Trophoblast cell (in vitro differentiated cells and primary cell): Measurements from ENCODE around the gene SORD.
"Not testable (repeated sequence)": the region's sequence is repeated elsewhere in the genome, so short reads cannot be mapped to it uniquely, and the experiment has no call there.

Experiments
- DNase-seq, 2 donors: peaks; one replicate each; pipeline ENCODE4 v3.0.0-alpha.2; 2016
- H2AFZ ChIP-seq: 2 replicates; pipeline ENCODE4 v1.6.1; 2013; ENCODE audit warnings: low read length, moderate library complexity, mild to moderate bottlenecking; ENCODE audit not compliant: insufficient read depth, poor library complexity
- H2AK5ac ChIP-seq: 2 replicates; pipeline ENCODE4 v1.6.1; 2013; ENCODE audit warnings: mild to moderate bottlenecking, low read length
- H2BK120ac ChIP-seq: 2 replicates; pipeline ENCODE4 v1.6.1; 2013; ENCODE audit warnings: low read length, mild to moderate bottlenecking, moderate library complexity; ENCODE audit not compliant: insufficient read depth, poor library complexity
- H2BK12ac ChIP-seq: 2 replicates; pipeline ENCODE4 v1.6.1; 2013; ENCODE audit warnings: mild to moderate bottlenecking, low read length, moderate library complexity
- H2BK5ac ChIP-seq: 2 replicates; pipeline ENCODE4 v1.6.1; 2013; ENCODE audit warnings: low read length, low read depth, moderate library complexity, mild to moderate bottlenecking; ENCODE audit not compliant: poor library complexity
- H3K14ac ChIP-seq: 2 replicates; pipeline ENCODE4 v1.6.1; 2013; ENCODE audit warnings: mild to moderate bottlenecking, low read length
- H3K18ac ChIP-seq: 2 replicates; pipeline ENCODE4 v1.6.1; 2013; ENCODE audit warnings: mild to moderate bottlenecking, low read length
- H3K23ac ChIP-seq: 2 replicates; pipeline ENCODE4 v1.6.1; 2013; ENCODE audit warnings: low read length
- H3K27ac ChIP-seq: 2 replicates; pipeline ENCODE4 v1.5.1; 2013; ENCODE audit warnings: low read depth, mild to moderate bottlenecking, inconsistent platforms, low read length, moderate library complexity
- H3K27me3 ChIP-seq: 2 replicates; pipeline ENCODE4 v1.6.1; 2013; ENCODE audit warnings: inconsistent platforms, mild to moderate bottlenecking, low read length, moderate library complexity; ENCODE audit not compliant: insufficient read depth
- H3K36me3 ChIP-seq, 2 experiments: 1 replicate in 1 of 2; 2 replicates in 1 of 2; pipeline ENCODE4 v1.6.1; 2013; ENCODE audit warnings: low read length in 2 of 2, mild to moderate bottlenecking in 2 of 2, moderate library complexity in 1 of 2; ENCODE audit not compliant: insufficient read depth in 2 of 2, control insufficient read depth in 1 of 2
- H3K4ac ChIP-seq: 2 replicates; pipeline ENCODE4 v1.6.1; 2013; ENCODE audit warnings: low read depth, mild to moderate bottlenecking, low read length, moderate library complexity
- H3K4me1 ChIP-seq, 2 experiments: 1 replicate in 1 of 2; 2 replicates in 1 of 2; pipeline ENCODE4 v1.6.1; 2013; ENCODE audit warnings: low read length in 2 of 2, mild to moderate bottlenecking in 2 of 2, moderate library complexity in 1 of 2; ENCODE audit not compliant: insufficient read depth in 2 of 2, control insufficient read depth in 1 of 2
- H3K4me2 ChIP-seq: 2 replicates; pipeline ENCODE4 v1.6.1; 2013; ENCODE audit warnings: inconsistent platforms, mild to moderate bottlenecking, low read length, moderate library complexity
- H3K4me3 ChIP-seq: 2 replicates; pipeline ENCODE4 v1.5.1; 2013; ENCODE audit warnings: mild to moderate bottlenecking, low read depth, low read length, inconsistent platforms
- H3K79me1 ChIP-seq: one replicate; pipeline ENCODE4 v1.6.1; 2013; ENCODE audit warnings: low read length
- H3K79me2 ChIP-seq: 2 replicates; pipeline ENCODE4 v1.6.1; 2013; ENCODE audit warnings: low read length, mild to moderate bottlenecking; ENCODE audit not compliant: control insufficient read depth, insufficient read depth, poor library complexity
- H3K9ac ChIP-seq: 2 replicates; pipeline ENCODE4 v1.6.1; 2013; ENCODE audit warnings: mild to moderate bottlenecking, low read length
- H3K9me3 ChIP-seq: 2 replicates; pipeline ENCODE4 v1.6.1; 2013; ENCODE audit warnings: low read depth, mild to moderate bottlenecking, control low read depth, inconsistent platforms, low read length; ENCODE audit not compliant: insufficient read depth
- H4K12ac ChIP-seq: 2 replicates; pipeline ENCODE4 v1.6.1; 2013; ENCODE audit warnings: low read depth, mild to moderate bottlenecking, low read length, moderate library complexity
- H4K8ac ChIP-seq: 2 replicates; pipeline ENCODE4 v1.6.1; 2013; ENCODE audit warnings: low read depth, mild to moderate bottlenecking, low read length, moderate library complexity
- H4K91ac ChIP-seq: one replicate; pipeline ENCODE4 v1.6.1; 2013; ENCODE audit warnings: low read depth, mild to moderate bottlenecking, low read length, moderate library complexity
- WGBS: extraction: QIAGEN DNeasy Blood & Tissue Kit; methylation state at CpG from one replicate; pipeline ENCODE4 v1.1.7; 2013; ENCODE audit warnings: missing lambda C conversion rate; ENCODE audit not compliant: insufficient read length, insufficient coverage; ENCODE audit errors: extremely low coverage; 5-methylcytosine and 5-hydroxymethylcytosine counted together

The SORD gene

GRCh38 chr15:45041538-45041937 lies 18.5 kb downstream of the SORD start:
- H3K79me1 ChIP-seq, H3K4me1 ChIP-seq, DNase-seq, H3K4me2 ChIP-seq, H3K79me2 ChIP-seq, H3K18ac ChIP-seq, H3K4me3 ChIP-seq, H2BK12ac ChIP-seq, H4K12ac ChIP-seq, H4K91ac ChIP-seq, H3K14ac ChIP-seq, H3K27me3 ChIP-seq, H3K9ac ChIP-seq, H3K23ac ChIP-seq, H2AFZ ChIP-seq, H3K36me3 ChIP-seq, H4K8ac ChIP-seq, H2BK5ac ChIP-seq, H3K27ac ChIP-seq, H3K4ac ChIP-seq, H3K9me3 ChIP-seq, H2AK5ac ChIP-seq, H2BK120ac ChIP-seq: not testable (repeated sequence)
- no CpG with 5 or more reads among the region's 5 CpGs for WGBS

GRCh38 chr15:45042859-45043258 lies 19.9 kb downstream of the SORD start:
- H3K14ac ChIP-seq, H2BK12ac ChIP-seq, H3K9me3 ChIP-seq, H3K27me3 ChIP-seq, H3K23ac ChIP-seq, H3K79me2 ChIP-seq, H3K27ac ChIP-seq, H3K18ac ChIP-seq, H3K4me3 ChIP-seq, H4K8ac ChIP-seq, H3K79me1 ChIP-seq, H3K4me1 ChIP-seq, H2BK120ac ChIP-seq, H3K9ac ChIP-seq, H4K91ac ChIP-seq, DNase-seq, H3K4ac ChIP-seq, H4K12ac ChIP-seq, H2AFZ ChIP-seq, H2BK5ac ChIP-seq, H3K4me2 ChIP-seq, H2AK5ac ChIP-seq, H3K36me3 ChIP-seq: not testable (repeated sequence)
- WGBS, result no CpG with 5 or more reads among the region's 2 CpGs

- not testable (repeated sequence) for H3K36me3 ChIP-seq, H3K18ac ChIP-seq, DNase-seq, H3K9me3 ChIP-seq, H3K4ac ChIP-seq, H3K4me1 ChIP-seq, H4K12ac ChIP-seq, H4K91ac ChIP-seq, H3K27ac ChIP-seq, H3K9ac ChIP-seq, H3K23ac ChIP-seq, H2BK5ac ChIP-seq, H2BK12ac ChIP-seq, H3K79me2 ChIP-seq, H4K8ac ChIP-seq, H3K4me2 ChIP-seq, H2BK120ac ChIP-seq, H3K79me1 ChIP-seq, H3K14ac ChIP-seq, H3K27me3 ChIP-seq, H3K4me3 ChIP-seq, H2AFZ ChIP-seq, H2AK5ac ChIP-seq
- WGBS, result no CpG with 5 or more reads among the region's 1 CpG
These were observed 21.3 kb downstream of the SORD start for GRCh38 chr15:45044270-45044669.

- WGBS, result no CpG with 5 or more reads among the region's 4 CpGs
- not testable (repeated sequence) for H3K9me3 ChIP-seq, H3K14ac ChIP-seq, H3K4me2 ChIP-seq, H3K23ac ChIP-seq, H3K36me3 ChIP-seq, H3K4ac ChIP-seq, H4K91ac ChIP-seq, H3K27ac ChIP-seq, DNase-seq, H2BK12ac ChIP-seq, H2BK5ac ChIP-seq, H3K4me1 ChIP-seq, H4K12ac ChIP-seq, H4K8ac ChIP-seq, H2AFZ ChIP-seq, H3K79me1 ChIP-seq, H3K18ac ChIP-seq, H3K27me3 ChIP-seq, H3K4me3 ChIP-seq, H2AK5ac ChIP-seq, H3K9ac ChIP-seq, H2BK120ac ChIP-seq, H3K79me2 ChIP-seq
These were observed 25.4 kb downstream of the SORD start for GRCh38 chr15:45048449-45048793.
